ENCODE results near the gene NAA38. TPM values are rescaled to one million over a fixed set of nuclear protein-coding genes. Genes with fewer than 3 reads are reported as not detected.

Gene NAA38
- total RNA-seq, 4 donors from 2014 or later, result 68.0 to 184 (median 96.7) TPM

- TF ChIP-seq CTCF (IDR thresholded peaks at IDR 0.05; ENCODE audit: low read depth), result no peak
These were observed 15.4 kb downstream of the NAA38 start for GRCh38 chr17:7841915-7842379.

DNA sequence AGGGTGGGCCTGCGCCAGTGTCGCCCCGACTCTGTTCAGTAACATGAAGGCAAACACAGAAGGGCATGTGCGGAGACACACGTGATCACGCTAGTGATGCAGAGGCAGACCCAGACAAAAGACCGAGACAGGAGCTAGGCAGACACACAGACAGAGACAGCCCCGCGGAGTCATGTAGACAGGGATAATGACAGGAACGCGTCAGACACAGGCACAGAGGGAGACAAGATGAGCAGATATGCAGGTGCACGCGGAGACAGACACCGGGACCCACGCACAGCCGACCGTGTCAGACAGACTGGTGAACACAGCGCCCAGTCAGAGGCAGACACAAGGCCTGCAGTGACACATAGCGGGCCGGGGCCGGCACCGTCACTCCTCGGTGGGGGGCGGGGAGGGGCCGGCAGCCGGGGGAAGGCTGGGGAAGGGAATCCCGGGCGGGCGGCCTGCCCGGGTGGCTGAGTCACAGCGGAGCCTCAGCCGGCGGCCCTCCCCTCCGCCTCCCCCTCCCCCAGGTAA, 15.9 kb downstream of the NAA38 start:
- no peak for TF ChIP-seq CTCF (IDR thresholded peaks at IDR 0.05; ENCODE audit: low read depth)

GRCh38 chr17:7840875-7841274, 16.5 kb downstream of the NAA38 start:
- TF ChIP-seq CTCF (IDR thresholded peaks at IDR 0.05; ENCODE audit: low read depth), result no peak

- TF ChIP-seq CTCF (IDR thresholded peaks at IDR 0.05; ENCODE audit: low read depth), result no peak
These were observed 16.9 kb downstream of the NAA38 start for GRCh38 chr17:7840441-7840840.

DNA sequence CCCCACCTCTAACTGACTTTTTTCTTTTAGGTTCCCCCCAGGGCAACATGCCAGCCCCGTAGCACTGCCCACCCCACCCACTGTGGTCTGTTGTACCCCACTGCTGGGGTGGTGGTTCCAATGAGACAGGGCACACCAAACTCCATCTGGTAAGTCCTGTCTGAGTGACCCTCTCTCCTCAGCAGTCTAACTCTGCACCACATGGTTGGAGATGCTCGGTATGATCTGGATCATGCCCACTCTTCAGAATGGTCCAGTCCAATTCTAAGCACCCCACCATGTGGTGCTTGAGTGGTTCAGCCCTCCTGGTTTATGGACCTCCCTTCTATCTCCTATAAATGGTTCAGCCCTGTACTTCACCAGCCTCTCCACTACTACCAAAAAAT, 17.5 kb downstream of the NAA38 start:
- no peak for TF ChIP-seq CTCF (IDR thresholded peaks at IDR 0.05; ENCODE audit: low read depth)

GRCh38 chr17:7839190-7839875, 18.0 kb downstream of the NAA38 start:
- TF ChIP-seq CTCF (IDR thresholded peaks at IDR 0.05; ENCODE audit: low read depth), result no peak

GRCh38 chr17:7838090-7839075, 19.0 kb downstream of the NAA38 start:
- no peak for TF ChIP-seq CTCF (IDR thresholded peaks at IDR 0.05; ENCODE audit: low read depth)
